ENCODE data around the gene NAV2.

The NAV2 gene

GRCh38 chr11:20042045-20042639 lies 329.5 kb downstream of the NAV2 start:
- no peak for DNase-seq (ENCODE audit: low read depth)
- no peak overlapping the region for H3K4me3 ChIP-seq (ENCODE audit: low read depth, low read length)
- TF ChIP-seq POLR2A (IDR thresholded peaks at IDR 0.05; ENCODE audit: extremely low read depth, insufficient read length), result no peak
- no peak for TF ChIP-seq CTCF (IDR thresholded peaks at IDR 0.05; ENCODE audit: low read depth, low read length)
- TF ChIP-seq, protein P1, sequence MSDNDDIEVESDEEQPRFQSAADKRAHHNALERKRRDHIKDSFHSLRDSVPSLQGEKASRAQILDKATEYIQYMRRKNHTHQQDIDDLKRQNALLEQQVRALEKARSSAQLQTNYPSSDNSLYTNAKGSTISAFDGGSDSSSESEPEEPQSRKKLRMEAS (IDR thresholded peaks at IDR 0.05; ENCODE audit: low read depth, low read length), result no peak
- TF ChIP-seq MYC (IDR thresholded peaks at IDR 0.05; ENCODE audit: low read depth, low read length), result no peak

- TF ChIP-seq POLR2A (IDR thresholded peaks at IDR 0.05; ENCODE audit: extremely low read depth, insufficient read length) (no peak), CTCF (IDR thresholded peaks at IDR 0.05; ENCODE audit: low read depth, low read length) (no peak), MYC (IDR thresholded peaks at IDR 0.05; ENCODE audit: low read depth, low read length) (no peak)
- TF ChIP-seq, protein P1 (IDR thresholded peaks at IDR 0.05; ENCODE audit: low read depth, low read length), result no peak
- DNase-seq (ENCODE audit: low read depth), result no peak
Observed at GRCh38 chr11:20042811-20043341, 330.2 kb downstream of the NAV2 start.

DNA sequence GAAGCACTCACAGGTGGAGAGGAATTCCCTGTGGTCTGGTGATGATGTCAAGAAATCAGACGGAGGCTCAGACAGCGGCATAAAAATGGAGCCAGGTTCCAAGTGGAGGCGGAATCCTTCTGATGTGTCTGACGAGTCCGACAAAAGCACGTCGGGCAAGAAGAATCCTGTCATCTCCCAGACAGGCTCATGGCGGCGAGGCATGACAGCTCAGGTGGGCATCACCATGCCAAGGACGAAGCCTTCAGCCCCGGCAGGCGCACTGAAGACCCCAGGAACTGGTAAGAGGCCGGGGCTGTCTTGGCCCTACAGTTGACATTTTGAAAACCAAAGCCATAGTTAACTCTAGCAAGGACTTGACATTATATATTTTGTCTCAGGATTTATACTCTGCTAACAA lies 331.4 kb downstream of the NAV2 start:
- DNase-seq (ENCODE audit: low read depth), result no peak
- TF ChIP-seq, protein P1 (IDR thresholded peaks at IDR 0.05; ENCODE audit: low read depth, low read length), result no peak
- TF ChIP-seq MYC (IDR thresholded peaks at IDR 0.05; ENCODE audit: low read depth, low read length) (no peak), CTCF (IDR thresholded peaks at IDR 0.05; ENCODE audit: low read depth, low read length) (no peak), POLR2A (IDR thresholded peaks at IDR 0.05; ENCODE audit: extremely low read depth, insufficient read length) (no peak)
- no peak overlapping the region for H3K4me3 ChIP-seq (ENCODE audit: low read depth, low read length)

More at GRCh38 chr11:20042811-20043341, 330.2 kb downstream of the NAV2 start:
- H3K4me3 ChIP-seq (ENCODE audit: low read depth, low read length), result no peak overlapping the region

DNA sequence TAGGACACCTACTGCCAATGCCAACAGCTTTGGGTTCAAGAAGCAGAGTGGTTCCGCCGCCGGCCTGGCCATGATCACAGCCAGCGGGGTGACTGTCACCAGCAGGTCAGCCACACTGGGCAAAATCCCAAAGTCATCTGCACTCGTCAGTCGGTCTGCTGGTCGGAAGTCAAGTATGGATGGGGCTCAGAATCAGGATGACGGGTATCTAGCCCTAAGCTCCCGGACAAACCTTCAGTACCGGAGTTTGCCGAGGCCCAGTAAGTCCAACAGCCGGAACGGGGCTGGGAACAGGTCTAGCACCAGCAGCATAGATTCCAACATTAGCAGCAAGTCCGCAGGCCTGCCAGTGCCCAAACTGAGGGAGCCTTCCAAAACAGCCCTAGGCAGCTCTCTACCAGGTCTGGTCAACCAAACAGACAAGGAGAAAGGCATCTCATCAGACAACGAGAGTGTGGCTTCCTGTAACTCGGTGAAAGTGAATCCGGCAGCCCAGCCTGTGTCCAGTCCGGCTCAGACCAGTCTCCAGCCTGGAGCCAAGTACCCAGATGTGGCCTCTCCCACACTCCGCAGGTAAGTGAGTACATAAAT lies 332.6 kb downstream of the NAV2 start:
- H3K4me3 ChIP-seq (ENCODE audit: low read depth, low read length), result no peak overlapping the region
- TF ChIP-seq MYC (IDR thresholded peaks at IDR 0.05; ENCODE audit: low read depth, low read length) (no peak), POLR2A (IDR thresholded peaks at IDR 0.05; ENCODE audit: extremely low read depth, insufficient read length) (no peak), CTCF (IDR thresholded peaks at IDR 0.05; ENCODE audit: low read depth, low read length) (no peak)
- TF ChIP-seq, protein P1 (IDR thresholded peaks at IDR 0.05; ENCODE audit: low read depth, low read length), result no peak

GRCh38 chr11:20046416-20046815 lies 333.8 kb downstream of the NAV2 start:
- no peak for TF ChIP-seq MYC (IDR thresholded peaks at IDR 0.05; ENCODE audit: low read depth, low read length)
- TF ChIP-seq POLR2A (IDR thresholded peaks at IDR 0.05; ENCODE audit: extremely low read depth, insufficient read length), result no peak
- TF ChIP-seq, protein P1 (IDR thresholded peaks at IDR 0.05; ENCODE audit: low read depth, low read length), result no peak
- TF ChIP-seq CTCF (IDR thresholded peaks at IDR 0.05; ENCODE audit: low read depth, low read length), result no peak
- H3K4me3 ChIP-seq (ENCODE audit: low read depth, low read length), result no peak overlapping the region
- DNase-seq (ENCODE audit: low read depth), result no peak

More for the DNA sequence above, 332.6 kb downstream of the NAV2 start:
- DNase-seq (ENCODE audit: low read depth), result no peak

Data from NB4 (cell line).